HG02973 (cell line): ENCODE results near the gene RANBP17.

Experiments used
- ATAC-seq: cut with Tn5 transposase; IDR thresholded peaks from one replicate; pipeline ENCODE4 v1.9.1; 2021; ENCODE audit warnings: moderate library complexity; ENCODE audit not compliant: unreplicated experiment

Gene RANBP17

GRCh38 chr5:171080186-171080938, 218.5 kb downstream of the RANBP17 start:
- no peak for ATAC-seq

- ATAC-seq: no peak
These were observed 219.5 kb downstream of the RANBP17 start for GRCh38 chr5:171081319-171081718.

DNA sequence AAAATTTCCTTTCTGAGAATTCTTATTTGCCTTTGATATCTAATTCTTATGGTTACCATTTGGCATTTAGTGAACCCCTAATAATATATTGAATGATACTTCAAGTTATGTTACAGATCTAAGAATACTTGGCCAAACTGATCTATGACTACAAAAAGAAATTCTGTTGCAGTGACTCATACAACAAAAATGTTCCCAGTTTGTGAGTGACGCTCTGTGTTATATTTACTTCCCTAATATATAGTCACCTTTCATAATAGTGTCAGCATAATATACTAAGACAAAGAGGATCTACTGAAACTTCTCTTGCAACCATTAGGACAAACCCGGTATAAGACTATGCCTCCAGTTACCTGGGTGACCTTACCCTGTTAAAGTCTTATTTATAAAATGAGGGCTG, 230.4 kb downstream of the RANBP17 start:
- ATAC-seq: no peak

DNA sequence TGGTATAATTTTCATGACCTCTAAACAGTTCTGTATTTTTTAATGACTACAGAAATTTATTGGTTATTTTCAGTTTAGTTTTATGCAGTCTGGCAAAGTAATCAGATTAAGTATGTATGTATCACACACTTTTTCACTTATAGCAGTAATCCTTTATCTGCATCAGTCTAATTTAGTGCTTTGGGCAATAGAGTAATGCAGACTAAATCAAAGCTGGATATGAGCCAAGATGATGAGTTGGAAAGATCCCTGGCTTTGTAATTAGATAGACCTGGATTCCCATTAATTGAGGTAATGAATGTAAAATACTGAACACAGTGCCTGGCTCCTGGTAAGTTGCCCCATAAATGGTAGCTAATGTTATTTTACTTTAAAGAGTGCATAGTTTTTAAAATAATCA, 231.8 kb downstream of the RANBP17 start:
- ATAC-seq: no peak

GRCh38 chr5:171094356-171094755, 232.5 kb downstream of the RANBP17 start:
- no peak for ATAC-seq

DNA sequence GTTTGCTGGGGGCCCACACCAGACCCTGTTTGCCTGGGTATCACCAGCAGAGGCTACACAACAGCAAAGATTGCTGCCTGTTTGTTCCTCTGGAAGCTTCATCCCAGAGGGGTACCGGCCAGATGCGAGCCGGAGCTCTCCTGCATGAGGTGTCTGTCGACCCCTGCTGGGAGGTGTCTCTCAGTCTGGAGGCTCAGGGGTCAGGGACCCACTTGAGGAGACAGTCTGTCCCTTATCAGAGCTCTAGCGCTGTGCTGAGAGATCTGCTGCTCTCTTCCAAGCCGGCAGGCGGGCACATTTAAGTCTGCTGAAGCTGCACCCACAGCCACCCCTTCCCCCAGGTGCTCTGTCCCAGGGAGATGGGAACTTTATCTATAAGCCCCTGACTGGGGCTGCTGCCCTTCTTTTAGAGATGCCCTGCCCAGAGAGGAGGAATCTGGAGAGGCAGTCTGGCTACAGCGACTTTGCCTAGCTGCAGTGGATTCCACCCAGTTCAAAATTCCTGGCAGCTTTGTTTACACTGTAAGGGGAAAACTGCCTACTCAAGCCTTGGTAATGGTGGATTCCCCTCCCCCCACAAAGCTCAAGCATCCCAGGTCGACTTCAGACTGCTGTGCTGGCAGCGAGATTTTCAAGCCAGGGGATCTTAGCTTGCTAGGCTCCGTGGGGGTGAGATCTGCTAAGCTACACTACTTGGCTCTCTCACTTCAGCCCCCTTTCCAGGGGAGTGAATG, 241.2 kb downstream of the RANBP17 start:
- no peak for ATAC-seq

GRCh38 chr5:171107669-171108068, 245.9 kb downstream of the RANBP17 start:
- no peak for ATAC-seq

GRCh38 chr5:171115519-171115918, 253.7 kb downstream of the RANBP17 start:
- ATAC-seq: no peak

DNA sequence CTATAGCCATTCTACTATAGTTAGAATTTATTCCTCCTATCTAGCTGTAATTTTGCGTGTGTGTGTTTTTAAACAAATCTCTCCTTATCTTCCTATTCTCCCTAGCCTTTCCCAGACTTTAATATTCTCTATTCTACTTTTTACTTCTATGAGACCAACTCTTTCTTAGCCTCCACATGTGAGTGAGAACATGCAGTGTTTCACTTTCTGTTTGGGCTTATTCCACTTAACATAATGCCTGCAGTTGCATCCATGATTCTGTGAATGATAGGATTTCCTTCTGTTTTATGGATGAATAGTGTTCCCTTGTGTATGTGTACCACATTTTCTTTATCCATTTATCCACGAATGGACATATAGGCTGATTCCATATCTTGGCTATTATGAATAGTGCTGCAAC, 254.9 kb downstream of the RANBP17 start:
- ATAC-seq: no peak

DNA sequence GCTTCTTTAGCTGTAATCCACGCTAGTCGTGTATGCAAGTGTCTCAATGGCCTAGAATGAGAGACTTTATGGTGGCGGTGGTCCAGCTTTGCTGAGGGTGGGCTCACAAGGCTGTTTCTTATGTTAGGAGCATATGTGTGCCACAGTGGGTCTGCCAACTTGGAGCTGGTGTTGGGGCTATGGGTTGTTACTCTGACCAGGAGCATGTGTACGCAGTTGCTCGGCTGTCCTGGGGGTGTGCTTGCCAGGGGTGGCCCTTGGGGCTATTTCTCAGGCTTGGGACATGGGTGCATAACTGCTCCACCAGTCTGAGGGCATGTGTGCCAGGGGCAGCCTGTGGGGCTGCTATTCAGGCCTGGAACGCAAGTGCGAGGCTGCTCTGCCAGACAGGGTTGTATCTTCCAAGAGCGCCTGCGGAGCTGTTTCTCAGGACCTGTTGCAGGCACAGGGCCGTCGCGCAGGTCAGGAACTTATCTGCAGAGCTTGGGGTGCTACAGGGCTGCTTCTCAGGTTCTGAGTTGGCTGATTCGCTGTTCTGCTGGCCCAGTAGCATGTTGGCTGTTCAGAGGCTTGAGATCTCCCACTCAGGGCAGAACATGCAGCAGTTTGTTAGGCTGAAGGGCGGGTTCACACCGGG, 259.3 kb downstream of the RANBP17 start:
- no peak for ATAC-seq

DNA sequence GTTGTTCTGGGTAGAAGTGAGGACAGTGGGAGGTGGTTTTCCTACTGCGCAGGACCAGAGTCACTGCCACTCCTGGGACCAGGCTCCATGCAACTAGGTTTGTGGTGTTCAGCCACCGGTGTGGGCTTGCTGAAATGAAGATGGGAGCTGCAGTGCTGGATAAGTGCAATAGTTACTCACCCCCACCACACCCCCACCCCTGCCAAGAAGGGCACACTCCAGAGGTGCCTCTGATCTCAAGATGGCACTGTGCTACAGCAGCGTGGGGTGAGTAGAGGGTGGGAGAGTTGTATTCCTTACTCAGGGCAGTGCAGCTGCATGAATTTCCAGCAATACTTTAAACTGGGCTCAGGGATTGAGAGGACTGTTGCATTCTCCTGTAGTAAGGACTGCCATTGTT, 259.8 kb downstream of the RANBP17 start:
- no peak for ATAC-seq

DNA sequence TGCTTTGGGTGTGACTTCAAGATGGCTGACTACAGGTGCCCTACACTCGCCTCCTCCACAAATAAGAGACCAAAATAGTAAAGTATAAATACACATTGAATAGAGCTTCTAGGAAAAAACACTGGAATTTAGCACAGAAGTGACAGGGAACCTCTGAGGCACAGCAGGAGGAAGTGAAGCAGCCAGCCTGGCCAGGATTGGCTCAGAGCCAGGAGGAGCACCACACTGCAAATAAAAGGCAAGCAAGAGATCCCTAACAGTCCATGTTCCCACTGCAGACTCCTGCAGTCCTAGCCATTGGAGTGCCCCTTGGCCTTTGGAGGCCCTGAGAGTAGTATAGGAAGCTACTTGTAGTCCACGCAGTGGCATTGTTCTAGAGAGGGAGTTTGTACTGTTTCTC, 260.6 kb downstream of the RANBP17 start:
- ATAC-seq: no peak

- ATAC-seq: no peak
These were observed 261.6 kb downstream of the RANBP17 start for GRCh38 chr5:171123417-171123816.

DNA sequence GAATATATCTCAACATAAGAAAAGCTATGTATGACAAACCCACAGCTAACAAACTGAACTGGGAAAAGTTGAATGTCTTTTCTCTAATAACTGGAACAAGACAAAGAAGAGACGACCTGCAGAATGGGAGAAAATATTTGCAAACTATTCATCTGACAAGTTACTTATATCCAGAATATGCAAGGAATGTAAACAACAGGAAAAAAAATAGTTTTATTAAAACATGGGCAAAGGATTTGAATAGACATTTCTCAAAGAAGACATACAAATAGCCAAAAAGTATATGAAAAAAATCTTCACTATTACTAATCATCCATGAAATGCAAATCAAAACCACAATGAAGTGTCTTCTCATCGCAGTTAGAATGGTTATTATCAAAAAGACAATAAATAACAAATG, 265.5 kb downstream of the RANBP17 start:
- no peak for ATAC-seq

- no peak for ATAC-seq
These were observed 266.3 kb downstream of the RANBP17 start for GRCh38 chr5:171128136-171128535.

DNA sequence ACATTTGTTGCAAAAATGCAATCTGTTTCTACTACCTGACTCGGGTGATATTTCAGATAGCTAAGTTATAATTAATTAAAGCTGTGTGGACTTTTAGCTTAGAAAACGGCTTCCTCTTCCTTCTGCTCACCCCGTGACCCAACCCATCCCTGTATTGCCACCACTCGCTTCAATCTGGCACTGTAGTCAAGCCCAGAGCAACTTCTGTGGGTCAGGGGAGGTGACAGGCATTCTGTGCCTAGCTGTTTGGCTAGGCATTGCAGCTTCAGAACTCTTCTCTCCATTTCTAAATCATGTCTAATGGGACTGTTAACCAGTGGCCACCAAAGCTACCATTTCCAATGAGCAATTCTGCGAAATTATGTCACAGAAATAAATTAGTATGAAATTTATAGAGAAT, 267.5 kb downstream of the RANBP17 start:
- ATAC-seq: no peak

DNA sequence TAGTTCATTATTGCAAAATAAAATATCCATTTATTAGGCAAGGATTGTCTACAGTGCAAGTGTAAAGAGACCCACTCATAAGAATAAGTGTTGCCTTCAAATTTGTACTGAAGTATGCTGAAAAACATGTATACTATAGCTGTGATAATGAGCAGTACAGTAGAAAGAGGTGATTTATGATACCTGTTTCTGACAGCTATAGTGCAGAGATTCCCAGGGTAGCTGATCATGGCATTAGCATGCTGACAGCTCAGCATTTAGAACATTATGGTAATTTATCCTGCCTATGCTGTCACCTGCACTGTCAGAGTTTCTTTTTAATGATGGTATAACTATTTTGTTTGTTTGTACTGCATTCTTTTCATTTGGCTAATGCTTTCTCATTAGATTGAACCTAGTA, 269.7 kb downstream of the RANBP17 start:
- no peak for ATAC-seq

DNA sequence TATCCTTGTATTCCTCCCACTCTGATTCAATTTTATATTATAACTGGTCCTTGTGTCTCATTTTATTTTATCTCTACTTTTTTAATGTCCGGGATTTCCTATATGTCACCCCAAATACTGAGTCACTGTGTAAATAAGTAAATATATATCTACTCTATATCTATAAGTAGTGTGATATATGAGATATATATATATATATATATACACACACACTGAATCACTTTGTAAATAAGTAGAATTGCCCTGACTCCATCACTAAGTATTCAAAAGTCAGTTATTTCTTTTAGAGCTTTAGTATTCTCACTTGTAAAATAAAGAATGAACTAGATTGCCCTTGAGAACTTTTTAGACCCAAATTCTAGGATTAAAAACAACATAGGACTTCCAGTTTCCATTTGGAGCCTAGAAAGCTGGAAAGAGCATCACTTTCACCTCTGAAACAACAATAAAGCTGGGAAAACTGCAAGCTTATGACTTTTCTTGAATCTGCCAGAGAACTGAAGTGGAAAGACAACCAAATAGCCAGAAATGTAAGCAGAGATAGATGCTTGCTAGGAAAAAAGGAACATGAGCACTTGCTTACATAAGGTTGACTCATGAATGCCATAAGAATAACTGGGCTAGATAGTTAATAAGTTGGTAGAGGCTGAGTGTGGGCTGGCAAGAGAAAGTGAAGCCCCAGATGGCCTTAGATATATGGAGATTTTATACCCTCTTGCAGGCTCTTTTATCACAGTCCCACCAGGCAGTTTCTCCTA, 276.1 kb downstream of the RANBP17 start:
- ATAC-seq: no peak

- ATAC-seq: no peak
These were observed 277.4 kb downstream of the RANBP17 start for GRCh38 chr5:171139227-171139626.

GRCh38 chr5:171142617-171143016, 280.8 kb downstream of the RANBP17 start:
- ATAC-seq: no peak

DNA sequence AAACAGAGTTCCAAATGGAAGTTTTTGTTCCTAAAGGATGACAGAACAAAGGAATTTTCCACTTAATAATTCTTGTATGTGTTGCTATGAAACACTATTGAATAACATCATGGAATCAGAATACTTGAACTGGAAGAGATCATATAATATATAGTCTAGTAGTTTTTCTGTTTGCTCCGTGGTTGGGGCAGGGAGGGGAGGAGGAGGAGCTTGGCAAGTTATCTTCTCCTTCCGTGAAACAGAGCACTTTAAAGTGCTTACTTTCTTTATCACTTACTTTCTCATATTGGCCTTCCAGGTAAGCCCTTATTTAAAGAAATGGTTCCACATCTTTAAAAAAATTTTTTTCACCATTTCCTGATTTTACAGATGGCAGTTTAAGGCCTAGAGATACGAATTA, 281.4 kb downstream of the RANBP17 start:
- ATAC-seq: no peak
